GM12878 (cell line): ENCODE measurements around the gene TRAF3IP1. TPM values are rescaled to one million over a fixed set of nuclear protein-coding genes. Genes with fewer than 3 reads are reported as not detected.

Source experiments
- ATAC-seq: fragments of 200-7000 bp; cut with Tn5 transposase; 3 replicates; pipeline ENCODE4 v1.9.1; 2020; ENCODE audit warnings: mild to moderate bottlenecking, moderate library complexity
- BruUV-seq: library from RNA; stranded (reverse); fragments of 400-500 nt; replicated peaks from 2 replicates; lab custom pipeline; 2021; lab: Mats Ljungman, UMichigan
- CTCF ChIA-PET: fragments of 300-600 bp; sonication (Branson Sonifier 250); formaldehyde crosslinking; extraction: SDS; loops from one replicate; lab custom pipeline; 2021; ENCODE audit warnings: inconsistent platforms; lab: Yijun Ruan, JAX
- POLR2A ChIA-PET: fragments of 350-600 bp; formaldehyde crosslinking; extraction: SDS; loops from one replicate; lab custom pipeline; 2021; ENCODE audit warnings: inconsistent platforms; lab: Charles Lee
- RAD21 ChIA-PET: fragments of 300-600 bp; sonication (Branson Sonifier 250); formaldehyde crosslinking; loops from one replicate; lab custom pipeline; 2023; ENCODE audit warnings: antibody characterized with exemption; ENCODE audit not compliant: unreplicated experiment; lab: Charles Lee
- SMC1A ChIA-PET: fragments of 300-600 bp; sonication (Branson Sonifier 250); formaldehyde crosslinking; loops from one replicate; lab custom pipeline; 2023; ENCODE audit not compliant: unreplicated experiment, uncharacterized antibody; lab: Charles Lee
- DNase-seq: peaks from one replicate; pipeline ENCODE4 v3.0.0-alpha.2; 2011; ENCODE audit warnings: low read depth, low spot score
- FAIRE-seq: peaks from 3 replicates; lab custom pipeline; 2011; peaks lifted over from hg19 to GRCh38; lab: Jason Lieb, UNC
- H2AFZ ChIP-seq: 2 replicates; pipeline ENCODE4 v1.6.0; 2011; ENCODE audit warnings: low read depth, low read length, control low read depth; ENCODE audit not compliant: control insufficient read depth
- H3K27ac ChIP-seq: 2 replicates; pipeline ENCODE4 v1.5.1; 2011; ENCODE audit warnings: control low read depth; ENCODE audit not compliant: control insufficient read depth, insufficient read depth
- H3K27me3 ChIP-seq, 2 experiments: replicated peaks in 1 of 2; 2 replicates each; pipeline versions ENCODE4 v1.6.0 to v1.6.1; 2011; ENCODE audit warnings: low read length in 1 of 2; ENCODE audit not compliant: control insufficient read depth in 2 of 2, insufficient read depth in 2 of 2
- H3K36me3 ChIP-seq, 2 experiments: 2 replicates each; pipeline ENCODE4 v1.5.1; 2011; ENCODE audit warnings: low read length in 1 of 2; ENCODE audit not compliant: control insufficient read depth in 2 of 2, insufficient read depth in 2 of 2
- H3K4me1 ChIP-seq: 2 replicates; pipeline ENCODE4 v1.6.1; 2011; ENCODE audit warnings: mild to moderate bottlenecking, low read length, moderate library complexity, mixed read lengths; ENCODE audit not compliant: control insufficient read depth, insufficient read depth
- H3K4me2 ChIP-seq: 2 replicates; pipeline ENCODE4 v1.6.0; 2011; ENCODE audit warnings: control low read depth; ENCODE audit not compliant: control insufficient read depth, insufficient read depth
- H3K4me3 ChIP-seq: fragments of 200-600 bp; sonication (generic); 2 replicates; pipeline ENCODE4 v1.5.1; 2016
- H3K79me2 ChIP-seq: 2 replicates; pipeline ENCODE4 v1.6.0; 2011; ENCODE audit warnings: low read length; ENCODE audit not compliant: control insufficient read depth, insufficient read depth
- H3K9ac ChIP-seq: 2 replicates; pipeline ENCODE4 v1.8.0; 2011; ENCODE audit warnings: low read length, control low read depth, mixed read lengths; ENCODE audit not compliant: control insufficient read depth, insufficient read depth
- H3K9me3 ChIP-seq: replicated peaks from 3 replicates; pipeline ENCODE4 v1.5.1; 2011; ENCODE audit warnings: mild to moderate bottlenecking, low read length; ENCODE audit not compliant: control insufficient read depth, insufficient read depth
- H4K20me1 ChIP-seq: 2 replicates; pipeline ENCODE4 v1.6.0; 2011; ENCODE audit not compliant: control insufficient read depth, insufficient read depth
- CBFB ChIP-seq: IDR thresholded peaks from 2 replicates; pipeline ENCODE4 v1.6.1; 2016; ENCODE audit warnings: antibody characterized with exemption, low read depth
- CBX5 ChIP-seq: sonication (generic); IDR thresholded peaks from 2 replicates; pipeline ENCODE4 v1.6.1; 2016; ENCODE audit warnings: low read depth, moderate library complexity, mild to moderate bottlenecking, inconsistent platforms
- NRF1 ChIP-seq: conservative IDR thresholded peaks from 2 replicates; pipeline ENCODE4 v1.6.1; 2011; ENCODE audit warnings: mild to moderate bottlenecking, low read depth, low read length, improper control_type of control experiment
- PBX3 ChIP-seq: IDR thresholded peaks from 2 replicates; pipeline ENCODE4 v1.6.1; 2011; ENCODE audit warnings: mild to moderate bottlenecking, low read depth, low read length, moderate library complexity; ENCODE audit not compliant: insufficient replicate concordance
- RFX5 ChIP-seq: IDR thresholded peaks from 2 replicates; pipeline ENCODE4 v1.6.1; 2011; ENCODE audit warnings: low read depth, low read length, improper control_type of control experiment
- RUNX3 ChIP-seq: IDR thresholded peaks from 2 replicates; pipeline ENCODE4 v1.6.1; 2012; ENCODE audit warnings: low read length, inconsistent platforms
- ZNF207 ChIP-seq: fragments of 450-650 bp; IDR thresholded peaks from 2 replicates; pipeline ENCODE4 v1.6.1; 2014; ENCODE audit warnings: antibody characterized with exemption, mild to moderate bottlenecking, borderline replicate concordance
- ZNF24 ChIP-seq: fragments of 450-650 bp; IDR thresholded peaks from 2 replicates; pipeline ENCODE4 v1.6.1; 2017; ENCODE audit warnings: antibody characterized with exemption, mild to moderate bottlenecking
- WGBS: methylation state at CpG from one replicate; pipeline ENCODE4 v1.1.6; 2016; ENCODE audit warnings: low lambda C conversion rate; ENCODE audit not compliant: insufficient replicate concordance, insufficient coverage; ENCODE audit errors: missing lambda C conversion rate; 5-methylcytosine and 5-hydroxymethylcytosine counted together
- in situ Hi-C: fragments of 300-500 bp; cut with MboI; formaldehyde crosslinking; loops from 9 replicates; pipeline ENCODE4 v1.14.3; 2018; ENCODE audit warnings: mixed read lengths
- intact Hi-C: fragments of 100-400 bp; cut with micrococcal nuclease; formaldehyde crosslinking; loops from one replicate; pipeline ENCODE4 v1.14.2; 2022; ENCODE audit not compliant: unreplicated experiment
- polyA plus RNA-seq, 11 experiments: library from polyadenylated mRNA; depleted of rRNA in 4 of 11; unstranded in 6 of 11; stranded (reverse) in 5 of 11; fragments of >200 nt; fragmentation: Nextera tagmentation in 4 of 11; fragmentation: Illumina TruSeq in 1 of 11; extraction: Ambion mirVana in 4 of 11; extraction: Trizol in 1 of 11; gene quantifications; 1 replicate in 1 of 11; 2 replicates in 10 of 11; pipeline versions ENCODE4 v1.2.1 to v1.2.3, GENCODE V29; 2011 to 2016; ENCODE audit warnings: inconsistent platforms in 2 of 11, missing spikeins in 2 of 11, low read depth in 1 of 11
- total RNA-seq, 4 experiments: library from RNA; depleted of rRNA in 3 of 4; stranded (reverse); fragments of >200 nt in 3 of 4; fragmentation: Illumina TruSeq in 1 of 4; extraction: Trizol in 1 of 4; gene quantifications; 2 replicates each; pipeline versions ENCODE4 v1.2.1 to v1.2.3, GENCODE V29; 2013 to 2021

The TRAF3IP1 gene
- total and polyA plus RNA-seq, 10 of the 15 experiments (the other 5 are each of a cell fraction or from before 2014, with no cell fraction given), result 1.6 to 7.5 (median 3.6) TPM

- no peak for DNase-seq
- WGBS, result 88% methylated on average over 7 of the region's 7 CpGs
- ChIA-PET POLR2A (interaction anchor here (1.7 kb wide), 1 partner anchor 85 kb away, joined by 5 read pairs; no protein-coding TSS in a partner anchor), CTCF (interaction anchor here (5.0 kb wide), 1 partner anchor 22 kb away, joined by 27 read pairs; no protein-coding TSS in a partner anchor), RAD21 (no interaction called here), SMC1A (interaction anchor here (1.0 kb wide), 1 partner anchor 52 kb away, joined by 3 read pairs; no protein-coding TSS in a partner anchor)
- H3K9ac ChIP-seq, result no peak overlapping the region
- H3K79me2 ChIP-seq, result peaks cover 39% of the 10 kb centered on the region
- ATAC-seq, result no peak
- intact Hi-C loops, result no loop called here
- BruUV-seq, result no TSS peak
- no peaks in the 10 kb centered on the region for H3K9me3 ChIP-seq
- H3K36me3 ChIP-seq, result no peaks in the 10 kb centered on the region; a peak in 1 of 4 replicates
- peaks cover 15% of the 10 kb centered on the region for H3K4me1 ChIP-seq
- no peak for FAIRE-seq
- in situ Hi-C loops, result no loop called here
- no peak overlapping the region for H3K27ac ChIP-seq
- no peaks in the 10 kb centered on the region; the same call in 1 of the 2 replicates for H4K20me1 ChIP-seq
- peak overlapping the region; percentile 88 for H3K4me2 ChIP-seq
- H3K4me3 ChIP-seq, result no peak overlapping the region
- H2AFZ ChIP-seq, result no peak overlapping the region
- no peaks in the 10 kb centered on the region for H3K27me3 ChIP-seq
- TF ChIP-seq ZNF207, result no peak
- TF ChIP-seq CBFB, result no peak
Measured at GRCh38 chr2:238286095-238286494, 34.2 kb upstream of the TRAF3IP1 start.

- Histone ChIP-seq H3K4me2 (peak overlapping the region; percentile 88), H3K36me3 (no peaks in the 10 kb centered on the region; a peak in 1 of 4 replicates), H4K20me1 (no peaks in the 10 kb centered on the region; the same call in 1 of the 2 replicates), H3K9me3 (no peaks in the 10 kb centered on the region), H3K9ac (peak overlapping the region; percentile 79; the same call in 1 of the 2 replicates), H3K27ac (no peak overlapping the region), H3K27me3 (no peaks in the 10 kb centered on the region), H3K79me2 (peaks cover 39% of the 10 kb centered on the region)
- no peak for ATAC-seq
- no peak for FAIRE-seq
- 90% methylated on average over 7 of the region's 7 CpGs for WGBS
- ChIA-PET RAD21 (no interaction called here), SMC1A (interaction anchor here (1.0 kb wide), 1 partner anchor 51 kb away, joined by 3 read pairs; no protein-coding TSS in a partner anchor)
- intact Hi-C loops (no loop called here), in situ Hi-C loops (no loop called here)
- no peak for TF ChIP-seq PBX3
- no peak for TF ChIP-seq NRF1
- no peak for TF ChIP-seq RUNX3
- TF ChIP-seq CBX5, result no peak
- TF ChIP-seq ZNF24, result no peak
- no peak for TF ChIP-seq RFX5
- TF ChIP-seq, all 136 proteins: peak for 0
- BruUV-seq, result TSS peak; percentile 71
- POLR2A ChIA-PET, result interaction anchor here (1.7 kb wide), 1 partner anchor 85 kb away, joined by 5 read pairs; no protein-coding TSS in a partner anchor
- Histone ChIP-seq H3K4me3 (no peak overlapping the region), H2AFZ (no peak overlapping the region), H3K4me1 (peaks cover 15% of the 10 kb centered on the region)
- DNase-seq, result no peak
- CTCF ChIA-PET, result interaction anchor here (0.7 to 5.0 kb wide), 2 partner anchors 23 to 145 kb away, joined by 3 to 27 read pairs; no protein-coding TSS in a partner anchor
Measured at GRCh38 chr2:238286551-238286950, 33.8 kb upstream of the TRAF3IP1 start.
